GM18520 (cell line): Measurements from ENCODE around the gene ABCC1.
"Not testable (repeated sequence)": the region's sequence is repeated elsewhere in the genome, so short reads cannot be mapped to it uniquely, and the experiment has no call there.

Source experiments
- ATAC-seq: cut with Tn5 transposase; IDR thresholded peaks from one replicate; pipeline ENCODE4 v1.9.1; 2021; ENCODE audit not compliant: unreplicated experiment

The ABCC1 gene

DNA sequence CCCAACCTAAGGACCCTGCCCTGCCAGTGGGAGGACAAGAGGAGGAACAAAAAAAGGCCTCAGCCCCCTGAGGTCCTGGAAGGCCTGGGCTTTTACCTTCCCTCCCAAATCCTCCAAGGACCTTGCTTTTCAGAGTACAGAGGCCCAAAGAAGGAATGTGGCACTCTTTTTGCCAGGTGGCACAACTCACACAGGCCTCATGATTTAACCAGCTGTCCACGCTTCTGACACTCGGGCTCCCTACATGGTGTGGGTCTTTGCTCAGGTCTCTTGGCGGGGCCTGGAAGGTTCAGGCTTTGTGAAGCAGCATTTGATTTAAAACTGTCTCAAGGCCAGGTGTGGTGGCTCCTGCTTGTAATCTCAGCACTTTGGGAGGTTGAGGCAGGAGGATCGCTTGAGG is 153.3 kb downstream of the ABCC1 start:
- no peak for ATAC-seq

DNA sequence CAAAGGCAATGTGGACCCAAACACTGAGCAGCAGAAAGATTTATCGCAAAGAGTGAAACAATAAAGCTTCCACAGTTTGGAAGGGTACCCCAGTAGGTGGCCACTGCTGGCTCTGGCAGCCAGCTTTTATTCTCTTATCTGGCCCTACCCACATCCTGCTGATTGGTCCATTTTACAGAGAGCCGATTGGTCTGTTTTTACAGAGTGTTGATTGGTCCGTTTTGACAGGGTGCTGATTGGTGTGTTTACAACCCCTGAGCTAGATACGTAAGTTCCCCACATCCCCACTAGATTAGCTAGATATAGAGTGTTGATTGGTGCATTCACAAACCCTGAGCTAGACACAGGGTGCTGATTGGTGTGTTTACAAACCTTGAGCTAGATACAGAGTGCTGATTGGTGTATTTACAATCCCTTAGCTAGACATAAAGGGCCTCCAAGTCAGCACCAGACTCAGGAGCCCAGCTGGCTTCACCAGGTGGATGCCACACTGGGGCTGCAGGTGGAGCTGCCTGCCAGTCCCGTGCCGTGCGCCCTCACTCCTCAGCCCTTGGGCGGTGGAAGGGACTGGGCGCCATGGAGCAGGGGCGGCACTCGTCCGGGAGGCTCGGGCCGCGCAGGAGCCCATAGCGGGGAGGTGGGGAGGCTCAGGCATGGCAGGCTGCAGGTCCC is 154.9 kb downstream of the ABCC1 start:
- ATAC-seq, result not testable (repeated sequence)

DNA sequence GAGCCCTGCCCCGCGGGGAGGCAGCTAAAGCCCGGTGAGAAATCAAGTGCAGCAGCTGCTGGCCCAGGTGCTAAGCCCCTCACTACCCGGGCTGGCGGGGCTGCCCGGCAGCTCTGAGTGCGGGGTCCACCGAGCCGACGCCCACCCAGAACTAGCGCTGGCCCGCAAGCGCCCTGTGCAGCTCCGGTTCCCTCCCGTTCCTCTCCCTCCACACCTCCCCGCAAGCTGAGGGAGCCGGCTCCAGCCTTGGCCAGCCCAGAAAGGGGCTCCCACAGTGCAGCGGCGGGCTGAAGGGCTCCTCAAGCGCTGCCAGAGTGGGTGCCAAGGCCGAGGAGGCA is 155.4 kb downstream of the ABCC1 start:
- ATAC-seq, result not testable (repeated sequence)

DNA sequence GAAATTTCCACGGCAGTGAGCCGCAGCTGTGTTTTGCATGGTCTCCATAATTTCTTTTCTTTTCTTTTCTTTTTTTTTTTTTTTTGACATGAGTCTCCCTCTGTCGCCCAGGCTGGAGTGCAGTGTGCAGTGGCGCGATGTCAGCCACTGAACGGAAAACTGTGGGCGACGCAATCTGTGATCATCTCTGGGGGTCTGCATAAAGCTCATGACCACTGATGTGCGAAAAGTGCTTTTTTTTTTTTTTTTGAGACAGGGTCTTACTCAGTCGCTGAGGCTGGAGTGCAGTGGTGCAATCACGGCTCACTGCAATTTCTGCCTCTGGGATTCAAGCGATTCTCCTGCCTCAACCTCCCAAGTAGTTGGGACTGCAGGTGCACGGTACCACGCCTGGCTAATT is 156.2 kb downstream of the ABCC1 start:
- no peak for ATAC-seq

DNA sequence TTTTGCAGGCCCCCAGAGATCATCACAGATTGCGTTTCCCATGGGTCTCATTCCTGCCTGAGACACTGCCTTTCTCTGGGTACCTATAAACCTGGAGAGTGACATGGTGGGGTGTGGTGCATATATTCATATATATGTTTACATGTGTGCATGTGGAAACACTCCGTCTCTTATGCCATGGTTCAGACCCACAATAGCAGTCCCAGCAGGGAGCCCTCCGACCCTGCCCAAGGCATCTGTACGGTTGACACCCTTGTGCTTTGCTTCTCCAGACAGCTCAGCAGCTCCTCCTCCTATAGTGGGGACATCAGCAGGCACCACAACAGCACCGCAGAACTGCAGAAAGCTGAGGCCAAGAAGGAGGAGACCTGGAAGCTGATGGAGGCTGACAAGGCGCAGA is 157.1 kb downstream of the ABCC1 start:
- ATAC-seq, result no peak

DNA sequence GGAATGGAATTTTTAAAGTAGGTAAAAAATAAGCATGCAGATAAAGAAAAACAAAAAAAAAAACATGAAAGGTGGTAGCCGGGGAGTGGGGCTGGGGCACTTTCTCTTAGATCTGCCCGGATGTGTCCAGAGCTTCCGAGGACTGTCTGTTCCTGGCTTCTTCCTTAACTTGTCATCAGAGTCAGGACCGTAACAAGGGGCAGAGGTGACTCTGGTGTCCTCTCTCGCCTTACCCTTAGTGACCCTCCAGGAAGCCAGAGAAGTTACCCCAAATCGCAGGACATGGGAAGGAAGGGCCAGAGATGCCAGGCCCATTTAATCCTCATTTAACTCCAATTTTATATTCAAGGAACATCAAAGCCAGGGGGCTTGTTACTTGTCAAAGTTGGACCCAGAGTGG is 158.4 kb downstream of the ABCC1 start:
- ATAC-seq, result no peak

DNA sequence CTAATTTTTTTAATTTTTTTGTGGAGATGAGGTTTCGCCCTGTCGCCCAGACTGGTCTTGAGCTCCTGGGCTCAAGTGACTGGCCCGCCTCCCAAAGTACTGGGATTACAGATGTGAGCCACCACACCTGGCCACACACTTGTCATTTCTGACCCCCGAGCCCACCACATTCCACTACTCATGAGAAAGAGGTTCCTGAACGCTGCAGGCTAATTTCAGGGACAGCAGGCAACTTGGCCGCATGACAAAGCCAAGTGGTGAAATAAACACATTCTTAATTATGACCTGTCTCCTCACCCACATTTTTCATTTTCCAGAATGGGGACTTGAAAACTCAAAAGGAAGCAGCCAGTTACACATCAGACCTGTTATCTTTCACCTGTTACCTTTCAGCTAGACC is 159.3 kb downstream of the ABCC1 start:
- no peak for ATAC-seq

DNA sequence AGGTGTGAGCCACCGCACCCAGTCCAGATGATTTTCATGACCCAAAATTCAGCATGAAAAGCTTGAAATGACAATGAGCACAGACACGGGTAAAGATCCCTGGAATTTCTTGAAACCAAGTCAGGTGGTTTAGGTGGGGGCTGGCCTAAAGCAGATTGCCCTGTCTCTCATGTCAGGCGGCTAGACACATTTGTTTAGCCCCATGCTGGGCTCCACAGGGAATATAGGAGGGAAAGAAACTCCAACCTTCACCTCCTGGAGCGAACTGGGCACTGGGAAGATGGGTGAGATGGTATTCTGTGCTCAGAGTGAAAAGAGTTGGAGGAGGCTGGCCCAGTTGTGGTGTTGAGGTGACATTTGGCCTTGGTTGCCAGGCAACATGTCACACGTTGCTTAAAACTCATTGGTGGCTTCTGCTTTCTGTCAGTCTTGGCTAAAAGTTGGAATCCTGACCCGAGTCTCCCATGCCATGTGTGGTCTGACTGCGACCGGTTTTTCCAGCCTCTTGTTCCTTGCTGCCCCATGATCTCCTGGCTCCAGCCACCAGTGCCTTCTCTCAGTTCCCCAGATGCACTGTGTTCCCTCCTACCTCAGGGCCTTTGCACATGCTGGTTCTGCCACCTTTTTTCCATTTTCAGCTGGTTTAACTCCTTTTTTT is 160.2 kb downstream of the ABCC1 start:
- no peak for ATAC-seq

DNA sequence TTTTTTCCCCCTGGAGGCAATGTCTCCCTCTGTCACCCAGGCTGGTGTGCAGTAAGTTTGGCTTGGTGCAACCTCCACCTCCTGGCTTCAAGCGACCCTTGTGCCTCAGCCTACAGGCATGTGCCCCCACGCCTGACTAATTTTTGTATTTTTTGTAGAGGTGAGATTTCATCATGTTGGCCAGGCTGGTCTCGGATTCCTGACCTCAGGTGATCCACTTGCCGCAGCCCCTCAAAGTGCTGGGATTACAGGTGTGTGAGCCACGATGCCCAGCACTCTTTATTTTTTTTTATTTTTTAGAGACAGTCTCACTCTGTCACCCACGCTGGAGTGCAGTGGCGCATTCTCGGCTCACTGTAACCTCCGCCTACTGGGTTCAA is 160.7 kb downstream of the ABCC1 start:
- ATAC-seq, result no peak

DNA sequence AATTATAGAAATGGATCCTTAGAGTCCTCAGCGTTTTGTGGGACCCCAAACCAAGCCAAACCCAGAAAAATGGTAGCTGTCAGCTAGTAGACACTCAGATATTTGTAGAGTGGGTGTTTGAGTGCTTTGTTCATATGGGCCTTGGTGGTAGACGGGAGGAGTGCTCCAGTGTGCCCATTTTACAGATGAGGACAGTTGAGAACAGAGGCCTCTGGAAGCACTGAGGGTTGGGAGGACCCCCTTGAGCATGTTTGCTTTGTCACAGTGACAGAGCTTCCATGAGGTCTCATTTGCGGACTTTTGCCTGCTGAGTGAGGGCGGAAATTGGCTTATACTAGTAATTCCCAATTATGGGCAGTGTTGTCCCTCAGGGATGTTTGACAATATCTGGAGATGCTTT is 162.2 kb downstream of the ABCC1 start:
- no peak for ATAC-seq

DNA sequence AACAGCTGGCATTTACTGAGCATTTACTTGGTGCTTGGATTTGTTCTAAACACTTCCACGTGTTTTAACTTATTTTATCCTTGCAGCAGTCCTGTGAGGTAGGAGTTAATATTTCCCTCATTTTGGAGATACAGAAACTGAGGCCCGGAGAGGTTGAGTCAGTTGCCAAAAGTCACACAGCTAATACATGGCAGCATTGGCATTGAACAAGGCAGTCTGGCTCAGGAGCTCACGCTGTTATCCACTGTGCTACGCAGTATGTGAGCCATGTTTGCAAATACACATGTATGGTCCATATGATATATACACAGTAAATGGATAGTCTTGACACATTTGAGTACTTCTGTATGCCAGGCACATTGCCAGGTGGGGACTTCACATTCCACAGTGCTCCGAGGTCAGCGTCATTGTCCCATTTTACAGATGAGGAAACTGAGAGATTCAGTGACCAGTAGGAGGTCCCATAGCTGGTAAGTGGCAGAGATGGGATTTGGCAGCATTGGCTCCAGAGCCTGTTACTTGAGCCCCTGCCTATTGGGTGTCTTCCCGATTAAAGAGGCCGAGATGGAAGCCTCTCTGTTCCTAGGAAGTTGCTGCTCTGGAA is 163.1 kb downstream of the ABCC1 start:
- ATAC-seq, result no peak

DNA sequence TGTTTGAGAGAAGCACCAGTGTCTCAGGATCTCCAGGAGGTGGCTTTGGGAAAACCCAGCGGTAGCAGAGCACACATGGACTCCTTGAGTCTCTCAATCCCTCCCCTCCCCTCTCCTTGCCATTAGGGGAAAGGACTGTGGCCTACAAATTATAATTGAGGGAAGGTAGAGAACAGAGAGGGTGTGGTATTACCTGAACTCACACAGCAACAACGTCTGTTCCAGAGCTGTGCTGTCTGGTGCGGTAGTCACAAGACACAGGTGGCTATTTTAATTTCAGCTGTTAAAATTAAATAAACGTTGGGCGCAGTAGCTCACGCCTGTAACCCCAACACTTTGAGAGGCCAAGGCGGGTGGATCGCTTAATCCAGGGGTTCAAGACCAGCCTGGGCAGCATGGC is 163.7 kb downstream of the ABCC1 start:
- no peak for ATAC-seq

DNA sequence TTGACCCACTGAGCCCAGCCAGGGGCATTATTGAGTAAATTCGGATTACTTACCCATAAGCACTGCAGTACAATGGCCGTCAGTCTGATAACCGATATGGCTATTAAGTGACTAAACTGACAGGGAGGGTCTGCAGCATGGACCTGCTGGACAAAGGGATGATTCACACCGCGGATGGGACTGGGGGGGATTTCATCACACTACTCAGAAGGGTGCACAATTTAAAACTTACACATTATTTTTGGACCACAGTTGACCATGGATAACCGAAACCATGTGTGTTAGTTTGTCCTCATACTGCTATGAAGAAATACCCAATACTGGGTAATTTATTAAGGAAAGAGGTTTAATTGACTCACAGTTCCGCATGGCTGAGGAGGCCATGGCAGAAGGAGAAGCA is 167.4 kb downstream of the ABCC1 start:
- ATAC-seq, result no peak

DNA sequence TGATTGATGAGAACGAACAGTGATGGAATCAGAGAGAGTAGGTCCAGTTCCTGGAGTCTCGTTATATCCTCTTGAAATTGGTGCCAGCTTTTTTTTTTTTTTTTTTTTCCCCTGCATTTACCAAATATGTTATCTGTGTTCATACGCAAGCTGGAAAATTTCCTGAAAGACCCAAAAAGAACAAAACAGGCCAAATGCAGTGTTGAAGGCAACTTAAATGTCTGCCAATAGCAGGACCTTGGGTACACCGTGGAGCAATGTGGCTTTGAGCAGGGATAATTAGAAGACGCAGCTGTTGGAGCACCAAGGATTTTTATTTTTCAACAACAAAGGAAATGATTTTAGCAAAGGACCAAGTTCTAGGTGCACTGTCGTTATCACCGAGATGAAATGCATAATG is 168.9 kb downstream of the ABCC1 start:
- no peak for ATAC-seq

DNA sequence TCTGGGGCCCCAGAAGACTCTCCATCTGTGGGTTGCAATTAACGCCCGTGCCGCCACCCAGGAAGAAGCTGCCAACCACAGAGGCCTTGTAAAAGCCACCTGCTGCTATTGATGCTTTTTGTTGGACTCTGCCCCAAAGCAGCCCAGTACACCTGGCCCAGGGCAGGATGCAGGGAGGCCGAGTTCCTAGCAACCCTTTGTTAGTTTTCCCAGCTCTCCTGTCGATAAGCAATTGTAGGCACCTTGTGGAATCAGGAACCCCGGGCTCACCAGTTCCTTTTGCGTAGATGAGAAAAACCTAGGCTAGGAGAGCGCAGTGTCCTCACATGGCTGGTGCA is 170.6 kb downstream of the ABCC1 start:
- no peak for ATAC-seq

DNA sequence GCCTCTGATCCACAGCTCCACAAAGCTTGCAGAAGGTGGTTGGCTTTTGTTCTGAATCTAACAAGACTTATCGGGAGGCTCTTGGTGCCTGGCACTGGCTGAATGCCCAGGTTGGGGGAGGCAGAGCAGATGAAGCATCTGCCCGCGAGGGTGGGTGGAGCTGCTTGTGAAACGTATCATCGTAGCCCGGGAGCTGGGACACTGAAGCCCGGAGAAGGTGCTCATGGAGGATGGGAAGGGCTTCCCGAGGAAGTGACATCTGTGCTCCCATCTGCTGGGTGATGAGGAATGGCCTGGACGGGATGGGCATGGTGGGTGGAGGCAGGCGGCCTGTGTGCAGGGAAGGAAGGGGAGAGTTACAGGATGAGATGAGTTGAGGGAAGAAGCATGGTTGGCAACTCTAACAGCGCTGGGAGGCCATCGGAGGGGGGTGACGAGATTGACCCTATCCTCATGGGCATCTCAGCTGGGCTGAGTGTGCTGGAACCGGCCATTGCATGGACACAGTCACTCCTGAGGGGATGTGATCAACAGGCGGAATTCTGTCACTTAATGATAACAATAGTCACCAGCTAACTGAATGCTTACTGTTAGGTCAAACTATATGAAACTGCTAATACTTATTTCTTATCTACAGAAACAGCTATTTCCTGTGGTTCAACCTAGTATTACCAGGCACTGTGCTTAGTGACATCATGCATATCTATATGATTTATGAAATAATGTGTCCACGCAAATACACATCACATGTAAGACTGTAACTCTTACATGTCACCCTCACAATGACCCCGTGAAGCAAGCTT is 171.2 kb downstream of the ABCC1 start:
- no peak for ATAC-seq

DNA sequence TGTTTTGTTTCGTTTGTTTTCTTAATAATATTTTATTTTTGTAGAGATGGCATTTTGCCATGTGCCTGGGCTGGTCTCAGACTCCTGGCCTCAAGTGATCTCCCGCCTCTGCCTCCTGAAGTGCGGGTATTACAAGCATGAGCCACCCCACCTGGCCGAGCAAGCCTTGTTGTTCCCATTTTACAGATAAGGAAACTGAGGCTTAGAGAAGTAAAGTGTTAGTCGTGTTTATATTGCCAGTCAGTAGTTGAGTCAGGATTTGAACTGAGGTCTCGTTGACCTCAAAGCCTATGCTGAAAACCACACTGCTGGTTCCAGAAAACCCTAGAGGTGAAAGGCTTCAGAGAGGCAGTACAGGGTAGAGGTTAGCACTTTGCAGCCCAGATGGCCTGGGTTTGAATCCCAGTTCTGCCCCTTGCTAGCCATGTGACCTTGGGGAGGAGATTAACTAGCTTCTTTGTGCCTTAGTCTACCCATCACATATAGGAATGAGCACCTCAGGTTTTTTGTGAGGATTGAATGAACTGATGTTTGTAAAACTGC is 171.8 kb downstream of the ABCC1 start:
- ATAC-seq, result no peak

DNA sequence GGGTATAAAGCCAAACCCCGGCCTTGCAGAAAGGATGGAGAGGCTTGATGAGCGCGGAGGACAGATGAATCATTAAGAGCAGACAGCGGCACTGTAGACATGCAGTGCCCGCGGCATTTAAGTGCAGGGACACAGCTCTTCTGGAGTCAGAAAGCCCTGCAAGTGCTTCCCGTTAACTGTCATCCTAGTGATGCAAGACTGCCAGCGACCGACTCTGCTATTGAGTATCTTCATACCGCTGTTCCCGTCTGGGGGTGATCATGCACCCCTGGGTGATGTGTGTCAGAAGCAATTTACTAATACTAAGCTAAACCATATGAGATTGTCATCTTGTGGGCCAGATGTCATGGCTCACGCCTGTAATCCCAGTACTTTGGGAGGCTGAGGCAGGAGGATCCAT is 172.8 kb downstream of the ABCC1 start:
- ATAC-seq, result no peak

DNA sequence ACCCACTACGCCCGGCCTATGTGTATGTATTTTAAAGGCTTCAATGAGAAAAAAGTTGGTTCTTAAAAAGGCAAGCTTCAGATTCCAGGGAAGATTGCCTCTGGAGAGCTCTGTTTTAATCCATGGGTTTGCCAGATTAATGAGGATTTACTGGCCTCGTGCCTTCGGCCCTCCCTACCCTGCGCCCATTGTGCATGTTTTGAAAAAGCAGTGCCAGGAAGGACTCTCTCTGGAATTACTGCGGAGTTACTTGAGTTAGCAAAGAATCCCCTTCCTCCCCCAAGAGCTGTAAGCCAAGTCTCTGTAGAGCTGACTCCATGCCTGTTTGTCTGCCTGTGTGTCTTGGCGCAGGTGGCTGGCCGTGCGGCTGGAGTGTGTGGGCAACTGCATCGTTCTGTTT is 175.0 kb downstream of the ABCC1 start:
- no peak for ATAC-seq

DNA sequence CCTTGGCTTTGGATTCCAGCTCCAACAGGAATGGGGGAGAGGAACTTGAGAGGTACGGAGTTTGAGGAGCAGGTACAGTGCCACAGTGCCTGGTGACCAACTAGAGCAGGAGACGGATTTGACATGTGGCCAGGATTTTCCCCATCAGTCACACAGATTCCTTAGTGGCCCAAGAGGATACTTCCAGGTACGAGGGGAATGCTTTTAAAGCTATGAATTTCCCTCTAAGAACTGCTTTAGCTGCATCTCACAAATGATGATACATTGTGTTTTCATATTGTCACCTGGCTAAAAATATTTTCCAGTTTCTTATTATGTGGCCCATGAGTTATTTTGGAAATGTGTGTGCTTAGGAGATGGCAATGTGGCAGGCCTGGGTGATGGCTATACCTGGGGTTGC is 175.6 kb downstream of the ABCC1 start:
- ATAC-seq, result no peak

DNA sequence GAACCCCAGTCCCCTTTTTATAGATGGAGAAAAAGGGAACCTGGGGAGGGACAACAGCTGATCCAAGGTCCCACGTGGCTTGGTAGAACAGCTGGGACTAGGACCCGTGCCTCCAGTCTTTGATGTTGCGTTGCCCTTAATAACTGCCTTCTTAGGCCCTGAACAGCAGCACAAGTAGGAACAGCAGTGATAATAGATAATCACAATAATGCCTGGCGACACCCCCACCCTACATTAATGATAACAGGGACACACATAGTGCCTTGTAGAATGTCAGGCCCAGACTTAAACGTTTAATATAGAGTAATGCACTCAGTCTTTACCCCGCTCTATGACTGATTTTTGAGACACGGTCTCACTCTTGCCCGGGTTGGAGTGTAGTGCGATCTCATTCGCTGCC is 177.5 kb downstream of the ABCC1 start:
- no peak for ATAC-seq
